HepG2 (cell line): Measurements from ENCODE around the gene PXMP2. TPM values are rescaled to one million over a fixed set of nuclear protein-coding genes. Genes with fewer than 3 reads are reported as not detected.

Experiments used
- AGO2 ChIP-seq: fragments of 200-400 bp; formaldehyde crosslinking; optimal IDR thresholded peaks from 2 replicates; pipeline ENCODE3; 2017; ENCODE audit warnings: mild to moderate bottlenecking, low read depth, low read length, moderate library complexity
- CEBPZ ChIP-seq: IDR thresholded peaks from 2 replicates; pipeline ENCODE4 v1.6.1; 2012; ENCODE audit warnings: low read length, improper control_type of control experiment
- DNMT1 ChIP-seq: sonication (generic); formaldehyde crosslinking; IDR thresholded peaks from 2 replicates; pipeline ENCODE4 v1.5.1; 2020; ENCODE audit warnings: mild to moderate bottlenecking, missing genetic modification reagents
- HIVEP1 ChIP-seq: sonication (generic); formaldehyde crosslinking; IDR thresholded peaks from 2 replicates; pipeline ENCODE4 v1.4.0; 2020; ENCODE audit warnings: mild to moderate bottlenecking, missing genetic modification reagents
- HOXA3 ChIP-seq: sonication (generic); formaldehyde crosslinking; IDR thresholded peaks from 2 replicates; pipeline ENCODE4 v1.5.0; 2020; ENCODE audit warnings: missing genetic modification reagents
- KAT2B ChIP-seq: fragments of 150-350 bp; IDR thresholded peaks from 2 replicates; pipeline ENCODE4 v1.6.1; 2014; ENCODE audit warnings: low read depth, low read length, borderline replicate concordance
- MXD3 ChIP-seq: IDR thresholded peaks from 2 replicates; pipeline ENCODE4 v1.6.1; 2016; ENCODE audit warnings: mild to moderate bottlenecking, missing biosample characterization, missing genetic modification reagents
- PRPF4 ChIP-seq: fragments of 200-400 bp; formaldehyde crosslinking; IDR thresholded peaks from 2 replicates; pipeline ENCODE4 v1.6.1; 2016; ENCODE audit warnings: low read length, low read depth; ENCODE audit not compliant: poor library complexity, severe bottlenecking
- REPIN1 ChIP-seq: sonication (generic); formaldehyde crosslinking; IDR thresholded peaks from 2 replicates; pipeline ENCODE4 v1.8.0; 2022; ENCODE audit warnings: missing genetic modification reagents, low read depth, mild to moderate bottlenecking, borderline replicate concordance
- RORA ChIP-seq: sonication (generic); formaldehyde crosslinking; IDR thresholded peaks from 2 replicates; pipeline ENCODE4 v1.5.0; 2020; ENCODE audit warnings: mild to moderate bottlenecking, missing genetic modification reagents, moderate library complexity
- SIX1 ChIP-seq: sonication (generic); formaldehyde crosslinking; IDR thresholded peaks from 2 replicates; pipeline ENCODE4 v1.4.0; 2020; ENCODE audit warnings: missing genetic modification reagents, borderline replicate concordance
- SMC3 ChIP-seq: IDR thresholded peaks from 2 replicates; pipeline ENCODE4 v1.6.1; 2011; ENCODE audit warnings: low read length, improper control_type of control experiment
- SOX13 ChIP-seq, 3 experiments: fragments of 450-650 bp in 1 of 3; sonication (generic) in 1 of 3; formaldehyde crosslinking in 1 of 3; IDR thresholded peaks in 2 of 3; conservative IDR thresholded peaks in 1 of 3; 2 replicates each; pipeline versions ENCODE4 v1.5.0 to v1.6.1; 2016 to 2020; ENCODE audit warnings: antibody characterized with exemption in 1 of 3, mild to moderate bottlenecking in 1 of 3, missing compliant biosample characterization in 1 of 3, missing genetic modification reagents in 1 of 3, moderate library complexity in 1 of 3
- TSC22D2 ChIP-seq: sonication (generic); formaldehyde crosslinking; IDR thresholded peaks from 2 replicates; pipeline ENCODE4 v1.5.1; 2020; ENCODE audit warnings: missing genetic modification reagents, mild to moderate bottlenecking, borderline replicate concordance
- ZFX ChIP-seq: sonication (generic); formaldehyde crosslinking; IDR thresholded peaks from 2 replicates; pipeline ENCODE4 v1.4.0; 2020; ENCODE audit warnings: mild to moderate bottlenecking, low read depth, missing genetic modification reagents, moderate library complexity
- ZNF501 ChIP-seq: sonication (generic); formaldehyde crosslinking; IDR thresholded peaks from 2 replicates; pipeline ENCODE4 v1.5.1; 2020; ENCODE audit warnings: mild to moderate bottlenecking, moderate library complexity, missing genetic modification reagents
- ZNF709 ChIP-seq: sonication (generic); formaldehyde crosslinking; IDR thresholded peaks from 2 replicates; pipeline ENCODE4 v1.5.0; 2020; ENCODE audit warnings: mild to moderate bottlenecking, missing genetic modification reagents
- polyA plus RNA-seq, 8 experiments: library from polyadenylated mRNA; depleted of rRNA in 3 of 8; stranded (reverse) in 7 of 8; unstranded in 1 of 8; fragments of >200 nt; fragmentation: Illumina TruSeq in 4 of 8; extraction: Trizol in 4 of 8; gene quantifications; 2 replicates each; pipeline versions ENCODE4 v1.2.1 to v1.2.3, GENCODE V29; 2011 to 2016; ENCODE audit warnings: low read depth in 4 of 8, missing spikeins in 1 of 8, mixed read lengths in 1 of 8; ENCODE audit not compliant: insufficient read depth in 1 of 8
- total RNA-seq, 5 experiments: library from RNA; depleted of rRNA; stranded (reverse); fragments of >200 nt; fragmentation: Illumina TruSeq; extraction: Trizol; gene quantifications; 2 replicates each; pipeline ENCODE4 v1.2.3, GENCODE V29; 2016; ENCODE audit warnings: low read depth in 1 of 5
- TF ChIP-seq, protein P1 (sequence below): IDR thresholded peaks from 2 replicates; pipeline ENCODE4 v1.4.0; 2020; ENCODE audit warnings: mild to moderate bottlenecking, missing genetic modification reagents
- TF ChIP-seq, protein P2 (sequence below): sonication (generic); formaldehyde crosslinking; IDR thresholded peaks from 2 replicates; pipeline ENCODE4 v1.8.0; 2022; ENCODE audit warnings: mild to moderate bottlenecking, missing genetic modification reagents, borderline replicate concordance

Gene PXMP2
- total and polyA plus RNA-seq, 2 of the 13 experiments (the other 11 are each of a cell fraction or from before 2014, with no cell fraction given): 25.5 to 42.9 TPM

DNA sequence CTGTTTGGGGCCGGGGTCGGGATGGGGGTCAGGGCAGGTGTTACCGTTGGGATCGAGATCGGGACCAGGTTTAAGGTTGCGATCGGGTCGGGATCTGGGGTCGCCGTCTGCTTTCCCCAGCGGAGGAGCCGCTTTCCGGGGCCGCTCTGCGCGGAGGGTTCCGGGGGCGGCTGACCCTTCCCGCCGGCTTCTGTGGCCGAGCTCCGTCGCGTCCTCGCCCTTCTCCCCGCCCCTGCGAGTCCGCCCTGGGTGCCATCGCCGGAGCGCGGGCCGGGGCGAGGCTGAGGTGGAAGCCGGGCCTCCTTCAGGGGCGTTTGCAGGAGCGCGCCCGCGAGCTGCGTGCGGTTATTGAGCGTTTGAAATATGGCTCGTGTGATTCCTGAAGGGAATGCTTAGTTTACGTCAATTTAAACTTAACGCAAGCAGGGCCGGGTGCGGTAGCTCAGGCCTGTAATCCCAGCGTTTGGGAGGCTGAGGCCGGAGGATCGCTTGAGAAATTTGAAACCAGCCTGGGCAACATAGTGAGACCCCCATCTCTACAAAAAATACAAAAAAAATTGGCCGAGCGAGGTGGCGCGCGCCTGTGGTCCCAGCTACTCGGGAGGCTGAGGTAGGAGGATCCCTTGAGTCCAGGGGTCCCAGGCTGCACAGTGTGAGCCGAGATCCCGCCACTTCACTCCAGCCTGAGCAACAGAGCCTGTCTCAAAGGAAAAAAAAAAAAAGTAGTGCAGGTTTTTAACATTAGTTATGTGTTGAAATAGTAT lies 23.9 kb downstream of the PXMP2 start (continued):
- TF ChIP-seq CEBPZ (no peak), AGO2 (no peak), KAT2B (no peak), MXD3 (CRISPR knock-in tag) (no peak), SMC3 (no peak), SOX13 (IDR thresholded peaks at IDR 0.05) (no peak), SOX13 (CRISPR knock-in tag; conservative IDR thresholded peaks at IDR 0.05 in 1 of 2, IDR thresholded peaks at IDR 0.05 in 1 of 2) (no peak), ZNF501 (no peak), HIVEP1 (peak; percentile 42; the same call in 1 of the 2 replicates), PRPF4 (no peak), DNMT1 (CRISPR knock-in tag) (no peak), ZFX (CRISPR knock-in tag) (0 out of 2 replicates have a peak, but pooled peaks have one; percentile 33), HOXA3 (CRISPR knock-in tag) (no peak), REPIN1 (CRISPR knock-in tag) (no peak), SIX1 (CRISPR knock-in tag) (no peak), RORA (no peak), TSC22D2 (CRISPR knock-in tag) (no peak), ZNF709 (CRISPR knock-in tag) (0 out of 2 replicates have a peak, but pooled peaks have one; percentile 2)
- TF ChIP-seq, protein P1, sequence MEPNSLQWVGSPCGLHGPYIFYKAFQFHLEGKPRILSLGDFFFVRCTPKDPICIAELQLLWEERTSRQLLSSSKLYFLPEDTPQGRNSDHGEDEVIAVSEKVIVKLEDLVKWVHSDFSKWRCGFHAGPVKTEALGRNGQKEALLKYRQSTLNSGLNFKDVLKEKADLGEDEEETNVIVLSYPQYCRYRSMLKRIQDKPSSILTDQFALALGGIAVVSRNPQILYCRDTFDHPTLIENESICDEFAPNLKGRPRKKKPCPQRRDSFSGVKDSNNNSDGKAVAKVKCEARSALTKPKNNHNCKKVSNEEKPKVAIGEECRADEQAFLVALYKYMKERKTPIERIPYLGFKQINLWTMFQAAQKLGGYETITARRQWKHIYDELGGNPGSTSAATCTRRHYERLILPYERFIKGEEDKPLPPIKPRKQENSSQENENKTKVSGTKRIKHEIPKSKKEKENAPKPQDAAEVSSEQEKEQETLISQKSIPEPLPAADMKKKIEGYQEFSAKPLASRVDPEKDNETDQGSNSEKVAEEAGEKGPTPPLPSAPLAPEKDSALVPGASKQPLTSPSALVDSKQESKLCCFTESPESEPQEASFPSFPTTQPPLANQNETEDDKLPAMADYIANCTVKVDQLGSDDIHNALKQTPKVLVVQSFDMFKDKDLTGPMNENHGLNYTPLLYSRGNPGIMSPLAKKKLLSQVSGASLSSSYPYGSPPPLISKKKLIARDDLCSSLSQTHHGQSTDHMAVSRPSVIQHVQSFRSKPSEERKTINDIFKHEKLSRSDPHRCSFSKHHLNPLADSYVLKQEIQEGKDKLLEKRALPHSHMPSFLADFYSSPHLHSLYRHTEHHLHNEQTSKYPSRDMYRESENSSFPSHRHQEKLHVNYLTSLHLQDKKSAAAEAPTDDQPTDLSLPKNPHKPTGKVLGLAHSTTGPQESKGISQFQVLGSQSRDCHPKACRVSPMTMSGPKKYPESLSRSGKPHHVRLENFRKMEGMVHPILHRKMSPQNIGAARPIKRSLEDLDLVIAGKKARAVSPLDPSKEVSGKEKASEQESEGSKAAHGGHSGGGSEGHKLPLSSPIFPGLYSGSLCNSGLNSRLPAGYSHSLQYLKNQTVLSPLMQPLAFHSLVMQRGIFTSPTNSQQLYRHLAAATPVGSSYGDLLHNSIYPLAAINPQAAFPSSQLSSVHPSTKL (CRISPR knock-in tag): no peak
- TF ChIP-seq, protein P2, sequence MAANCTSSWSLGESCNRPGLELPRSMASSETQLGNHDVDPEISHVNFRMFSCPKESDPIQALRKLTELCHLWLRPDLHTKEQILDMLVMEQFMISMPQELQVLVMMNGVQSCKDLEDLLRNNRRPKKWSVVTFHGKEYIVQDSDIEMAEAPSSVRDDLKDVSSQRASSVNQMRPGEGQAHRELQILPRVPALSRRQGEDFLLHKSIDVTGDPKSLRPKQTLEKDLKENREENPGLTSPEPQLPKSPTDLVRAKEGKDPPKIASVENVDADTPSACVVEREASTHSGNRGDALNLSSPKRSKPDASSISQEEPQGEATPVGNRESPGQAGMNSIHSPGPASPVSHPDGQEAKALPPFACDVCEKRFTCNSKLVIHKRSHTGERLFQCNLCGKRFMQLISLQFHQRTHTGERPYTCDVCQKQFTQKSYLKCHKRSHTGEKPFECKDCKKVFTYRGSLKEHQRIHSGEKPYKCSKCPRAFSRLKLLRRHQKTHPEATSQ (CRISPR knock-in tag): no peak
